Measurements from ENCODE around the gene FBXO3.

Gene FBXO3

GRCh38 chr11:33696411-33696810, 77.9 kb downstream of the FBXO3 start:
- H3K27ac ChIP-seq = no peak overlapping the region
- no peak for DNase-seq (ENCODE audit: low spot score)
- TF ChIP-seq CTCF (conservative IDR thresholded peaks at IDR 0.05; ENCODE audit: low read depth) = no peak

GRCh38 chr11:33695051-33695566, 79.2 kb downstream of the FBXO3 start:
- ChIA-PET CTCF (interaction anchor here (0.5 to 1.0 kb wide), 2 partner anchors 14 to 163 kb away, joined by 3 read pairs; no protein-coding TSS in a partner anchor), POLR2A (ENCODE audit: low non-redundant PET) (no interaction called here)
- DNase-seq (ENCODE audit: low spot score) = no peak
- H3K27ac ChIP-seq = peak overlapping the region; percentile 30
- no peak for TF ChIP-seq CTCF (conservative IDR thresholded peaks at IDR 0.05; ENCODE audit: low read depth)

More at GRCh38 chr11:33696411-33696810, 77.9 kb downstream of the FBXO3 start:
- ChIA-PET POLR2A (ENCODE audit: low non-redundant PET) (no interaction called here), CTCF (no interaction called here)

- POLR2A ChIA-PET (ENCODE audit: low non-redundant PET) = no interaction called here
- peak overlapping the region; percentile 30 for H3K27ac ChIP-seq
- TF ChIP-seq CTCF (conservative IDR thresholded peaks at IDR 0.05; ENCODE audit: low read depth) = no peak
- CTCF ChIA-PET = interaction anchor here (0.5 to 1.3 kb wide), 4 partner anchors 15 to 332 kb away, joined by 3 read pairs; no protein-coding TSS in a partner anchor
- DNase-seq (ENCODE audit: low spot score) = no peak
Observed at GRCh38 chr11:33694346-33695050, 79.8 kb downstream of the FBXO3 start.

GRCh38 chr11:33692541-33692940, 81.8 kb downstream of the FBXO3 start:
- POLR2A ChIA-PET (ENCODE audit: low non-redundant PET) = no interaction called here
- TF ChIP-seq CTCF (conservative IDR thresholded peaks at IDR 0.05; ENCODE audit: low read depth) = no peak
- CTCF ChIA-PET = interaction anchor here (0.5 to 0.9 kb wide), 3 partner anchors 23 to 665 kb away, joined by 3 to 4 read pairs (median 3); partner anchors contain the start of gene ABTB2
- H3K27ac ChIP-seq = peak overlapping the region; percentile 97
- no peak for DNase-seq (ENCODE audit: low spot score)

GRCh38 chr11:33692013-33692504, 82.3 kb downstream of the FBXO3 start:
- POLR2A ChIA-PET (ENCODE audit: low non-redundant PET) = no interaction called here
- CTCF ChIA-PET = interaction anchor here (0.5 to 0.9 kb wide), 3 partner anchors 23 to 666 kb away, joined by 3 to 4 read pairs (median 3); partner anchors contain the start of gene ABTB2
- TF ChIP-seq CTCF (conservative IDR thresholded peaks at IDR 0.05; ENCODE audit: low read depth) = no peak
- DNase-seq (ENCODE audit: low spot score) = peak; percentile 75
- peak overlapping the region; percentile 97 for H3K27ac ChIP-seq

- ChIA-PET POLR2A (ENCODE audit: low non-redundant PET) (interaction anchor here (1.3 kb wide), 1 partner anchor 43 kb away, joined by 3 read pairs; no protein-coding TSS in a partner anchor), CTCF (interaction anchor here (0.6 to 1.0 kb wide), 3 partner anchors 24 to 300 kb away, joined by 3 to 4 read pairs (median 3); no protein-coding TSS in a partner anchor)
- peak overlapping the region; percentile 97 for H3K27ac ChIP-seq
- no peak for DNase-seq (ENCODE audit: low spot score)
- TF ChIP-seq CTCF (conservative IDR thresholded peaks at IDR 0.05; ENCODE audit: low read depth) = no peak
Observed at GRCh38 chr11:33691066-33691864, 83.1 kb downstream of the FBXO3 start.
